AG08396 (cell line): ENCODE measurements around the gene MYBPC1.
"Not testable (repeated sequence)": the region's sequence is repeated elsewhere in the genome, so short reads cannot be mapped to it uniquely, and the experiment has no call there.

Source experiments
- DNase-seq: peaks from one replicate; pipeline ENCODE4 v3.0.0; 2012; ENCODE audit warnings: low spot score, mixed read lengths

MYBPC1 gene

GRCh38 chr12:101734482-101734881 lies 139.7 kb downstream of the MYBPC1 start:
- not testable (repeated sequence) for DNase-seq
